GM21723 (cell line): Measurements from ENCODE around the gene MITF.

Experiments used
- ATAC-seq: cut with Tn5 transposase; IDR thresholded peaks from one replicate; pipeline ENCODE4 v1.9.1; 2021; ENCODE audit warnings: mild to moderate bottlenecking, moderate library complexity; ENCODE audit not compliant: unreplicated experiment

Gene MITF

GRCh38 chr3:69944931-69945493, 205.7 kb downstream of the MITF start:
- no peak for ATAC-seq

- no peak for ATAC-seq
These were observed 209.1 kb downstream of the MITF start for GRCh38 chr3:69948246-69948862.

GRCh38 chr3:69951616-69952015, 212.4 kb downstream of the MITF start:
- no peak for ATAC-seq

- ATAC-seq, result no peak
These were observed 220.3 kb downstream of the MITF start for GRCh38 chr3:69959581-69959980.

GRCh38 chr3:69961706-69962439, 222.6 kb downstream of the MITF start:
- ATAC-seq, result no peak

GRCh38 chr3:69963643-69964042, 224.4 kb downstream of the MITF start:
- no peak for ATAC-seq

GRCh38 chr3:69967156-69967555, 227.9 kb downstream of the MITF start:
- no peak for ATAC-seq

GRCh38 chr3:69970827-69971226, 231.6 kb downstream of the MITF start:
- ATAC-seq, result no peak

- ATAC-seq, result no peak
These were observed 233.4 kb downstream of the MITF start for GRCh38 chr3:69972672-69973071.

GRCh38 chr3:69976021-69976420, 236.8 kb downstream of the MITF start:
- ATAC-seq, result no peak

GRCh38 chr3:69983546-69984265, 244.4 kb downstream of the MITF start:
- ATAC-seq, result no peak

GRCh38 chr3:69985266-69985665, 246.0 kb downstream of the MITF start:
- ATAC-seq, result no peak

GRCh38 chr3:69986419-69986818, 247.2 kb downstream of the MITF start:
- ATAC-seq, result no peak

- ATAC-seq, result no peak
These were observed 248.6 kb downstream of the MITF start for GRCh38 chr3:69987833-69988232.

GRCh38 chr3:69993757-69994156, 254.5 kb downstream of the MITF start:
- no peak for ATAC-seq

- ATAC-seq, result no peak
These were observed 255.7 kb downstream of the MITF start for GRCh38 chr3:69994919-69995318.

- ATAC-seq, result no peak
These were observed 258.5 kb downstream of the MITF start for GRCh38 chr3:69997631-69998307.

GRCh38 chr3:69998759-69999139, 259.5 kb downstream of the MITF start:
- ATAC-seq, result no peak

- ATAC-seq, result no peak
These were observed 260.1 kb downstream of the MITF start, which contains the start of gene SAMMSON for GRCh38 chr3:69999140-70000027. SAMMSON (plus strand) TSS chr3:69999733.

- no peak for ATAC-seq
These were observed 260.8 kb downstream of the MITF start for GRCh38 chr3:70000028-70000410.
